K562 (cell line): ENCODE data around the gene MARCHF9. TPM values are rescaled to one million over a fixed set of nuclear protein-coding genes. Genes with fewer than 3 reads are reported as not detected.
A peak's percentile ranks its signal among the peaks of the same experiment; 100 is the strongest.

ENCODE experiments used
- BCLAF1 ChIP-seq, 2 experiments: fragments of 450-650 bp in 1 of 2; IDR thresholded peaks; 2 replicates each; pipeline ENCODE4 v1.6.1; 2011 to 2017; ENCODE audit warnings: low read depth in 2 of 2, antibody characterized with exemption in 1 of 2, borderline replicate concordance in 1 of 2, low read length in 1 of 2, mild to moderate bottlenecking in 1 of 2, mixed read lengths in 1 of 2; ENCODE audit not compliant: control insufficient read depth in 1 of 2
- BDP1 ChIP-seq: IDR thresholded peaks from 3 replicates; pipeline ENCODE4 v1.6.1; 2011; ENCODE audit not compliant: insufficient read length, insufficient read depth
- BRCA1 ChIP-seq, 2 experiments: fragments of 450-650 bp in 1 of 2; sonication (generic) in 1 of 2; formaldehyde crosslinking in 1 of 2; IDR thresholded peaks; 2 replicates each; pipeline versions ENCODE4 v1.5.0 to v1.6.1; 2017 to 2020; ENCODE audit warnings: mild to moderate bottlenecking in 1 of 2, missing genetic modification reagents in 1 of 2
- E2F5 ChIP-seq: sonication (generic); formaldehyde crosslinking; IDR thresholded peaks from 2 replicates; pipeline ENCODE4 v1.8.0; 2022; ENCODE audit warnings: mild to moderate bottlenecking, missing genetic modification reagents
- ETV5 ChIP-seq: sonication (generic); formaldehyde crosslinking; IDR thresholded peaks from 2 replicates; pipeline ENCODE4 v1.4.0; 2020; ENCODE audit warnings: low read depth, mild to moderate bottlenecking, missing genetic modification reagents
- MCM3 ChIP-seq: fragments of 450-650 bp; IDR thresholded peaks from 2 replicates; pipeline ENCODE4 v1.6.1; 2016
- NONO ChIP-seq, 2 experiments: fragments of 200-400 bp in 1 of 2; fragments of 450-650 bp in 1 of 2; formaldehyde crosslinking in 1 of 2; IDR thresholded peaks; 2 replicates each; pipeline ENCODE4 v1.6.1; 2017; ENCODE audit warnings: low read depth in 2 of 2, mild to moderate bottlenecking in 2 of 2, moderate library complexity in 2 of 2, low read length in 1 of 2
- PHB2 ChIP-seq: fragments of 450-650 bp; IDR thresholded peaks from 2 replicates; pipeline ENCODE4 v1.6.1; 2017; ENCODE audit warnings: low read depth
- POLR2G ChIP-seq: fragments of 200-400 bp; formaldehyde crosslinking; IDR thresholded peaks from 2 replicates; pipeline ENCODE4 v1.6.1; 2017; ENCODE audit warnings: low read depth, mild to moderate bottlenecking, antibody characterized with exemption, low read length, moderate library complexity
- POU5F1 ChIP-seq: fragments of 150-350 bp; IDR thresholded peaks from 2 replicates; pipeline ENCODE4 v1.6.1; 2014; ENCODE audit warnings: borderline replicate concordance, low read length, low read depth, mild to moderate bottlenecking; ENCODE audit not compliant: partially characterized antibody
- SMARCE1 ChIP-seq: fragments of 450-650 bp; IDR thresholded peaks from 2 replicates; pipeline ENCODE4 v1.7.1; 2016; ENCODE audit warnings: mild to moderate bottlenecking
- SPI1 ChIP-seq: IDR thresholded peaks from 2 replicates; pipeline ENCODE4 v1.6.1; 2011; ENCODE audit warnings: low read depth, low read length, control low read depth, borderline replicate concordance
- SRSF7 ChIP-seq: fragments of 200-400 bp; formaldehyde crosslinking; optimal IDR thresholded peaks from 2 replicates; pipeline ENCODE3; 2017; ENCODE audit warnings: mild to moderate bottlenecking, low read depth, low read length
- TAL1 ChIP-seq: fragments of 450-650 bp; IDR thresholded peaks from 2 replicates; pipeline ENCODE4 v1.6.1; 2016; ENCODE audit warnings: mild to moderate bottlenecking
- UBTF ChIP-seq, 2 experiments: IDR thresholded peaks; 2 replicates each; pipeline ENCODE4 v1.6.1; 2012; ENCODE audit warnings: improper control_type of control experiment in 2 of 2, low read depth in 2 of 2, low read length in 2 of 2, borderline replicate concordance in 1 of 2
- ZNF12 ChIP-seq: sonication (generic); formaldehyde crosslinking; IDR thresholded peaks from 2 replicates; pipeline ENCODE4 v1.4.0; 2020; ENCODE audit warnings: mild to moderate bottlenecking, missing genetic modification reagents
- ZNF324 ChIP-seq: fragments of 250-450 bp; sonication (Bioruptor Pico); IDR thresholded peaks from 2 replicates; pipeline ENCODE4 v1.4.0; 2020; ENCODE audit warnings: mild to moderate bottlenecking
- ZNF655 ChIP-seq: fragments of 250-450 bp; sonication (Bioruptor Pico); IDR thresholded peaks from 2 replicates; pipeline ENCODE4 v1.5.0; 2021
- polyA plus RNA-seq, 8 experiments: library from polyadenylated mRNA; depleted of rRNA in 4 of 8; stranded (reverse) in 5 of 8; unstranded in 3 of 8; fragments of >200 nt; fragmentation: Nextera tagmentation in 2 of 8; fragmentation: Illumina TruSeq in 1 of 8; extraction: Ambion mirVana in 2 of 8; extraction: Trizol in 1 of 8; gene quantifications; 2 replicates each; pipeline versions ENCODE4 v1.2.1 to v1.2.3, GENCODE V29; 2011 to 2014; ENCODE audit warnings: inconsistent platforms in 1 of 8, missing spikeins in 1 of 8
- total RNA-seq, 7 experiments: library from RNA; depleted of rRNA in 6 of 7; stranded (reverse); fragments of >200 nt in 6 of 7; fragmentation: Illumina TruSeq in 2 of 7; extraction: Trizol in 2 of 7; gene quantifications; 2 replicates each; pipeline versions ENCODE4 v1.2.1 to v1.2.3, GENCODE V29; 2011 to 2021; ENCODE audit warnings: low replicate concordance in 1 of 7

The MARCHF9 gene
- total and polyA plus RNA-seq, 9 of the 15 experiments (the other 6 are each of a cell fraction or from before 2014, with no cell fraction given): 0.80 to 12.4 (median 6.2) TPM

- TF ChIP-seq POLR2G (peak; percentile 96), POU5F1 (peak; percentile 97), BRCA1 (IDR thresholded peaks at IDR 0.05) (no peak), BRCA1 (CRISPR knock-in tag; IDR thresholded peaks at IDR 0.05) (no peak), ZNF324 (CRISPR knock-in tag) (no peak), ETV5 (CRISPR knock-in tag) (peak; percentile 75), SMARCE1 (no peak), PHB2 (no peak), SRSF7 (no peak), TAL1 (no peak), BDP1 (no peak), SPI1 (no peak), ZNF655 (CRISPR knock-in tag) (no peak), ZNF12 (no peak), MCM3 (no peak), BCLAF1 (IDR thresholded peaks at IDR 0.05; ENCODE audit: borderline replicate concordance in 1 of 2, control insufficient read depth in 1 of 2, low read depth in 2 of 2, low read length in 1 of 2) (peak in 1 of 2 experiments; percentile 91; a peak in 1 of 4 replicates), UBTF (IDR thresholded peaks at IDR 0.05; ENCODE audit: borderline replicate concordance in 1 of 2, low read depth in 2 of 2, low read length in 2 of 2) (peak in 1 of 2 experiments; percentile 35; a peak in 1 of 4 replicates), NONO (IDR thresholded peaks at IDR 0.05; ENCODE audit: low read depth in 2 of 2, low read length in 1 of 2) (peak in 1 of 2 experiments; percentile 90; a peak in 2 of 4 replicates), E2F5 (CRISPR knock-in tag) (peak; percentile 84)
Observed at GRCh38 chr12:57782608-57783465, 27.9 kb downstream of the MARCHF9 start, which contains the start of gene TSFM (continued).
